Inflammatory macrophage (primary cell): ENCODE data around the gene COA5.

ENCODE experiments used
- DNase-seq, 2 donors: peaks; one replicate each; pipeline ENCODE4 v3.0.0-alpha.2; 2020 to 2022

Gene COA5

DNA sequence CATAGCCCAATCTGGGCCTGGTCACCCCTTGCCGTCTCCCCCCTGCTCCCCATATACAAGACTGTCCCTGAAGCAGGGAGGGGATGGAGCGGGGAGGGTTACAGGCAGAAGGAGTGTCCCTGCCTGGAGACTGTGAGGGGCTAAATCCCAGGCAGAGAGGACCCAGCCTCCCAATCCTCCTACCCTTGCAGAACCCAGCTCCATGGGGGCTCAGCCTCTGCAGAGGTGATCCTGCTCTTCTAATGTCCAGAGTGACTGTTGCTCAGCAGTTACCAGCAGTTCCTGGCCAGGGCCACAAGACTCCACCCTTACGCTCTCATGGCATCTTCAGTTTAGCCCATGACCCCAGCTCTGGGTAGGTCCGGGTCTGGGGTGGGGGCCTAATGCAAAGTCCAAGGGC, 58.1 kb downstream of the COA5 start:
- DNase-seq, result no peak
